Gastrocnemius medialis (tissue), 4 donors: ENCODE results near the gene RYK.

Experiments used
- CTCF ChIP-seq, 5 experiments: fragments of 450-650 bp in 3 of 5; fragments of 200-600 bp in 2 of 5; sonication (generic) in 2 of 5; IDR thresholded peaks in 4 of 5; conservative IDR thresholded peaks in 1 of 5; 1 replicate in 4 of 5; 2 replicates in 1 of 5; pipeline ENCODE4 v1.5.1; 2016 to 2019; ENCODE audit warnings: antibody characterized with exemption in 5 of 5, mild to moderate bottlenecking in 3 of 5, moderate library complexity in 3 of 5
- POLR2A ChIP-seq, 2 donors: fragments of 450-650 bp; IDR thresholded peaks; one replicate each; pipeline ENCODE4 v1.6.1; 2017; ENCODE audit warnings: antibody characterized with exemption in 2 of 2, mild to moderate bottlenecking in 2 of 2, moderate library complexity in 2 of 2

- TF ChIP-seq POLR2A (IDR thresholded peaks at IDR 0.05) (no peak), CTCF (IDR thresholded peaks at IDR 0.05 in 4 of 5, conservative IDR thresholded peaks at IDR 0.05 in 1 of 5) (no peak)
Observed at GRCh38 chr3:134111616-134112015, 139.0 kb downstream of the RYK start.
